ELF-1 (cell line): ENCODE data around the gene PIEZO2.
"Not testable (repeated sequence)": the region's sequence is repeated elsewhere in the genome, so short reads cannot be mapped to it uniquely, and the experiment has no call there.

Experiments used
- DNase-seq: peaks from one replicate; pipeline ENCODE4 v3.0.0-alpha.2; 2016; ENCODE audit warnings: low read depth, low spot score

The PIEZO2 gene

GRCh38 chr18:10928011-10928771 lies 221.2 kb downstream of the PIEZO2 start:
- DNase-seq, result peak; percentile 4

- DNase-seq, result no peak
Measured at GRCh38 chr18:10927286-10927992, 221.9 kb downstream of the PIEZO2 start.

GRCh38 chr18:10926621-10927161 lies 222.7 kb downstream of the PIEZO2 start:
- DNase-seq, result peak; percentile 22

- DNase-seq, result no peak
Measured at GRCh38 chr18:10924290-10924689, 225.1 kb downstream of the PIEZO2 start.

- DNase-seq, result no peak
Measured at GRCh38 chr18:10923551-10924070, 225.8 kb downstream of the PIEZO2 start.

- no peak for DNase-seq
Measured at GRCh38 chr18:10923141-10923540, 226.2 kb downstream of the PIEZO2 start.

- not testable (repeated sequence) for DNase-seq
Measured at GRCh38 chr18:10922712-10923111, 226.7 kb downstream of the PIEZO2 start.

- not testable (repeated sequence) for DNase-seq
Measured at GRCh38 chr18:10920309-10920708, 229.1 kb downstream of the PIEZO2 start.

GRCh38 chr18:10919851-10920250 lies 229.5 kb downstream of the PIEZO2 start:
- DNase-seq, result no peak

GRCh38 chr18:10916865-10917264 lies 232.5 kb downstream of the PIEZO2 start:
- DNase-seq, result no peak

GRCh38 chr18:10916387-10916786 lies 233.0 kb downstream of the PIEZO2 start:
- no peak for DNase-seq

- not testable (repeated sequence) for DNase-seq
Measured at GRCh38 chr18:10915748-10916147, 233.6 kb downstream of the PIEZO2 start.

- DNase-seq, result not testable (repeated sequence)
Measured at GRCh38 chr18:10914610-10915009, 234.8 kb downstream of the PIEZO2 start.

GRCh38 chr18:10913919-10914318 lies 235.4 kb downstream of the PIEZO2 start:
- DNase-seq, result no peak

GRCh38 chr18:10912790-10913545 lies 236.4 kb downstream of the PIEZO2 start:
- DNase-seq, result no peak

- no peak for DNase-seq
Measured at GRCh38 chr18:10909724-10910123, 239.6 kb downstream of the PIEZO2 start.

GRCh38 chr18:10908760-10909159 lies 240.6 kb downstream of the PIEZO2 start:
- DNase-seq, result no peak

- DNase-seq, result no peak
Measured at GRCh38 chr18:10907749-10908148, 241.6 kb downstream of the PIEZO2 start.

GRCh38 chr18:10901329-10901728 lies 248.0 kb downstream of the PIEZO2 start:
- DNase-seq, result no peak

GRCh38 chr18:10900435-10900834 lies 248.9 kb downstream of the PIEZO2 start:
- no peak for DNase-seq

GRCh38 chr18:10899481-10899880 lies 249.9 kb downstream of the PIEZO2 start:
- no peak for DNase-seq
